K562 (cell line): ENCODE measurements around the gene SLC29A2. TPM values are rescaled to one million over a fixed set of nuclear protein-coding genes. Genes with fewer than 3 reads are reported as not detected.
A peak's percentile ranks its signal among the peaks of the same experiment; 100 is the strongest.

Experiments
- CGGBP1 ChIP-seq: fragments of 250-450 bp; sonication (Bioruptor Pico); IDR thresholded peaks from 2 replicates; pipeline ENCODE4 v1.9.0; 2021; ENCODE audit warnings: mild to moderate bottlenecking
- CTCF ChIP-seq, 3 experiments: IDR thresholded peaks in 2 of 3; conservative IDR thresholded peaks in 1 of 3; 2 replicates each; pipeline ENCODE4 v1.5.1; 2011 to 2012; ENCODE audit warnings: low read length in 3 of 3, mild to moderate bottlenecking in 3 of 3, control low read depth in 2 of 3, improper control_type of control experiment in 1 of 3, inconsistent platforms in 1 of 3, low read depth in 1 of 3, mixed read lengths in 1 of 3, moderate library complexity in 1 of 3; ENCODE audit not compliant: insufficient read depth in 2 of 3
- GATA2 ChIP-seq: sonication (generic); formaldehyde crosslinking; IDR thresholded peaks from 2 replicates; pipeline ENCODE4 v1.4.0; 2020; ENCODE audit warnings: mild to moderate bottlenecking, missing genetic modification reagents
- GATAD2A ChIP-seq: fragments of 450-650 bp; IDR thresholded peaks from 2 replicates; pipeline ENCODE4 v1.6.1; 2017
- GTF2A2 ChIP-seq: IDR thresholded peaks from 2 replicates; pipeline ENCODE4 v1.6.1; 2016; ENCODE audit warnings: mild to moderate bottlenecking, missing genetic modification characterization, missing compliant biosample characterization
- HINFP ChIP-seq: fragments of 450-650 bp; conservative IDR thresholded peaks from 2 replicates; pipeline ENCODE4 v1.6.1; 2016; ENCODE audit warnings: missing genetic modification characterization, low read depth, mild to moderate bottlenecking, control low read depth, missing compliant biosample characterization
- KDM4B ChIP-seq, 2 experiments: fragments of 450-650 bp in 1 of 2; sonication (generic) in 1 of 2; IDR thresholded peaks; 2 replicates each; pipeline ENCODE4 v1.6.1; 2016 to 2017; ENCODE audit warnings: borderline replicate concordance in 2 of 2, antibody characterized with exemption in 1 of 2, low read depth in 1 of 2, mild to moderate bottlenecking in 1 of 2
- SMARCA4 ChIP-seq: fragments of 450-650 bp; IDR thresholded peaks from 2 replicates; pipeline ENCODE4 v1.6.1; 2016
- SMARCE1 ChIP-seq: fragments of 450-650 bp; IDR thresholded peaks from 2 replicates; pipeline ENCODE4 v1.7.1; 2016; ENCODE audit warnings: mild to moderate bottlenecking
- YY1 ChIP-seq, 3 experiments: IDR thresholded peaks; 2 replicates each; pipeline ENCODE4 v1.6.1; 2011; ENCODE audit warnings: low read length in 2 of 3, mild to moderate bottlenecking in 2 of 3, moderate library complexity in 2 of 3, borderline replicate concordance in 1 of 3, control low read depth in 1 of 3, low read depth in 1 of 3; ENCODE audit not compliant: insufficient read depth in 3 of 3, insufficient replicate concordance in 2 of 3, control insufficient read depth in 1 of 3, insufficient read length in 1 of 3; ENCODE audit errors: extremely low read depth in 1 of 3
- ZNF124 ChIP-seq: sonication (generic); formaldehyde crosslinking; IDR thresholded peaks from 2 replicates; pipeline ENCODE4 v1.8.1; 2022; ENCODE audit warnings: missing genetic modification reagents
- ZNF655 ChIP-seq: fragments of 250-450 bp; sonication (Bioruptor Pico); IDR thresholded peaks from 2 replicates; pipeline ENCODE4 v1.5.0; 2021
- polyA plus RNA-seq, 8 experiments: library from polyadenylated mRNA; depleted of rRNA in 4 of 8; stranded (reverse) in 5 of 8; unstranded in 3 of 8; fragments of >200 nt; fragmentation: Nextera tagmentation in 2 of 8; fragmentation: Illumina TruSeq in 1 of 8; extraction: Ambion mirVana in 2 of 8; extraction: Trizol in 1 of 8; gene quantifications; 2 replicates each; pipeline versions ENCODE4 v1.2.1 to v1.2.3, GENCODE V29; 2011 to 2014; ENCODE audit warnings: inconsistent platforms in 1 of 8, missing spikeins in 1 of 8
- total RNA-seq, 7 experiments: library from RNA; depleted of rRNA in 6 of 7; stranded (reverse); fragments of >200 nt in 6 of 7; fragmentation: Illumina TruSeq in 2 of 7; extraction: Trizol in 2 of 7; gene quantifications; 2 replicates each; pipeline versions ENCODE4 v1.2.1 to v1.2.3, GENCODE V29; 2011 to 2021; ENCODE audit warnings: low replicate concordance in 1 of 7

Gene SLC29A2
- total and polyA plus RNA-seq, 9 of the 15 experiments (the other 6 are each of a cell fraction or from before 2014, with no cell fraction given), result 2.4 to 48.6 (median 14.2) TPM

- TF ChIP-seq ZNF124 (CRISPR knock-in tag) (no peak), CGGBP1 (CRISPR knock-in tag) (no peak), CTCF (IDR thresholded peaks at IDR 0.05 in 2 of 3, conservative IDR thresholded peaks at IDR 0.05 in 1 of 3; ENCODE audit: insufficient read depth in 2 of 3, low read depth in 1 of 3, low read length in 3 of 3) (peak; percentile 85 to 93 (median 87)), GATAD2A (no peak), SMARCA4 (peak; percentile 67; the same call in 1 of the 2 replicates), HINFP (no peak), KDM4B (IDR thresholded peaks at IDR 0.05; ENCODE audit: borderline replicate concordance in 2 of 2, low read depth in 1 of 2) (no peak), YY1 (IDR thresholded peaks at IDR 0.05; ENCODE audit: borderline replicate concordance in 1 of 3, control insufficient read depth in 1 of 3, extremely low read depth in 1 of 3, insufficient read depth in 3 of 3, insufficient read length in 1 of 3, insufficient replicate concordance in 2 of 3, low read depth in 1 of 3, low read length in 2 of 3) (peak in 1 of 3 experiments; percentile 26), ZNF655 (CRISPR knock-in tag) (no peak), SMARCE1 (peak; percentile 33; the same call in 1 of the 2 replicates), GATA2 (no peak), GTF2A2 (tag) (no peak)
These were observed 17.3 kb upstream of the SLC29A2 start (continued) for GRCh38 chr11:66388780-66389386.
